Measurements from ENCODE around the gene C6orf132.
"Not testable (repeated sequence)": the region's sequence is repeated elsewhere in the genome, so short reads cannot be mapped to it uniquely, and the experiment has no call there.

Gene C6orf132, protein sequence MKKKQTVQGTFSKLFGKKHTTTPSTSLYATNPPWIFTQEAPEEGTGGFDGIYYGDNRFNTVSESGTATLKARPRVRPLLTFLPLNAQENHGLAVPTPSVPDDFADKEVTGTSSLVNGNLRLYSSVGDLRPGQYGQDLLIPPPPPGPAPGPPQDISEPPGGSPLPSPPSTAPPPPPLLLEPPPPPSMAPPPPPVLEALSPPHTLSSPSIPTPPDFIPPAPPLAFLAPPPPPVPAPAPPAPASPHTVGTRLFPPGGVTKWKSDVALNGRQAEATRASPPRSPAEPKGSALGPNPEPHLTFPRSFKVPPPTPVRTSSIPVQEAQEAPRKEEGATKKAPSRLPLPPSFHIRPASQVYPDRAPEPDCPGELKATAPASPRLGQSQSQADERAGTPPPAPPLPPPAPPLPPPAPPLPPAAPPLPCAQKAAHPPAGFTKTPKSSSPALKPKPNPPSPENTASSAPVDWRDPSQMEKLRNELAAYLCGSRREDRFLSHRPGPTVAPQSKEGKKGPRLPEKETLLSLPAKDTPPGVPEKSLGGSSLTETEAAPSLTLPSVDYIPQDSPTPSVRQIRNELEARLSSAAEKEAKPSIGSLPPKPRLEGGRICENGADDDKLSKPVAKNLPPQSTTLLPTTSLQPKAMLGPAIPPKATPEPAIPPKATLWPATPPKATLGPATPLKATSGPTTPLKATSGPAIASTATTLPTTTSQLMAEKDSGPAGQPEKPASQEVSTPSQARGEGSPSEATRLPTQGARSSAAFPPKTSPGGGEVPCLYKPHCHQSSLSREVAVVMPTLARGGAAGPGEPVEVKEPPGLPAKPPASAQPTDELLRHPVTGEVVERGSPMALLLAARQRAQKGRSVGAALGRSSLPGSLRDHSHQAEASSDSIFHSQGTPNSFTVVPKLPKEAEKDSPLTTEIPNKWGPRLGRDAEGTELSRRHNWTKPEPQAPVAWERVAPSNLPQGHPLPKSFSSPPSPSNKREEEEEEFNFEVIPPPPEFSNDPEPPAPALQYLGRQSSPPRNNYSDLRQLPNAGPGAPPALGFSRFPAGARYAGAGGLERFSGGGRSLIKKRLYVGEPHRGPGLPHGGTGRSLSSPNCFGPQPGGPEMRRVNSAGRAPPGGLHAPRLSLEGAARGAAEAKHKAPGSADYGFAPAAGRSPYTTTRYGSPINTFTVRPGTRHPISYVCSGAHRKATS

DNA sequence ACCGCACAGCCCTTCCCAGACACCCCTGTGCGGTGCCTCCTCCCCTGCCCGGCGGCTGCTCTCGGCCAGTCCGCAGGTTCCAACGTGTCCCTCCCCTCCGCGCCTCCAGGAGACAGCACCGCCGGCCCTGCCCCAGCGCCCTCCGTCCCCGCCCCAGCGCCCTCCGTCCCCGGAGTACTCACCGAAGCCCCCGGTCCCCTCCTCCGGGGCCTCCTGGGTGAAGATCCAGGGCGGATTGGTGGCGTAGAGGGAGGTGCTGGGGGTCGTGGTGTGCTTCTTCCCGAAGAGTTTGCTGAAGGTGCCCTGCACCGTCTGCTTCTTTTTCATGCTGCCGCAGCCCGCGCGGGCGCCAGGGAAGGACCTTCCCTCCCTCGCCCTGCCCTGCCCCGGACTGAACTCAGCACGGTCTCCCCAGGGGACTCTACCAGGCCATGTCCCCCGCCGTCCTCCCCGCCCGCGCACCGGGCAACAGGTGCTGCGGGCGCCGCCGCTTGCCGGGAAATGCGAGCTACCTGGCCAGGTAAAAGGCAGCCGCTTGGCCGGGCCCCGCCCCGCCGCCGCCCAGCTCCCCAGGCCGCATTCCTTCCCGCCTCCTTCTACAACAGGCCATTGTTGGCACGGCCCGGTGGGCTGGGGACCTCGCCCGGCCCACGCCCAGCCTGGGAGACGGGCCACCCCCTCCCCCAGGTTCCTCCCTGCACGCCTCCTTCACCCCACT lies at the start of gene C6orf132:
C6orf132 (minus strand) TSS at position 503 of the 718 bp plus-strand sequence; CDS start at position 327, 176 bp downstream.
- no peak for DNase-seq (ENCODE audit: low read depth in 2 of 2)

DNA sequence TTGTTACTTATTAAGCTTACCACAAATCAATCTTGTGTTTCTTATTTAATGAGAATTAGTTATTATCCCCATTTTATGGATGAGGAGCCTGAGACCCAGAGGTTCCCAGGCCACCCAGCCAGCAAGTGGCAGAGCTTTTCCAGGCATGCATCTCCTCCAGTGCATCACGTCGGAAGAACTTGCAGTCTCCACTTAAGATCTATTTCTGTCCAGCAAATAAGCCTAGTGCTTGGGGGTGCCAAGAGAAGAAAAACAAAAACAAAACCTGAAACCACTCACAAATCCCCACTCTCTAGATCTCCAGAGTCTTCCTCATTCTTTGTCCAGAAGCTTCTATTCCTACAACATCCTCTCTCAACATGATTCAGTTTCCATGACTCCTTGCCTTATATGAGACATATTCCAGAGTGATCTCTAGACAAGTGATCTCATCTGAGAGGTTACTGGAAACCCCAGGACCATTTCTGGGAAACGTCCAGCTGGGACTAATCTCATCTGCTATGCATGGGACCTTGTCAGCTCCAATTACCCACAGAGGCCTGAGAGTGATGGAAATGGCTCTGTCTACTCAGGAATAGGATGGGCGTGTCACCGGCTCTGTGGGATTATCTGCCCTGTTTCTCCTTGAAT lies 48.2 kb upstream of the C6orf132 start:
- DNase-seq (ENCODE audit: low read depth in 2 of 2), result no peak

DNA sequence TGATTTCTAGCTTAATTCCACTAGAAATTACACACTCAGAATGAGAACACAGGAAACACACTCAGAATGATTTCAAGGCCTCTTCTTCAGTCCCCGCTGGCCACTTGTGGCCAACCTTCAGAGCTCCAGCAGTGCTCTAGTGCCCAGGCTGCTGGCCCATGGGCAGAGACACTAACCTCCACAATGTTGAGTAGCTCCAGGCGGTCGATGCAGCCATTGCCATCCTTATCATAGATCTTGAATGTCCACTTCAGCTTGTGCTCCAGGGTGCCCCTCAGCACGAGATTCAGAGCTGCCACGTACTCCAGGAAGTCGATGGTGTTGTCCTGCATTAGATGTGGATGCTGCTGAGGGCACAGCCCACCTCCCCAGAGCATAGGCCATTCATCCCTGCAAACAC lies 46.0 kb upstream of the C6orf132 start:
- no peak for DNase-seq (ENCODE audit: low read depth in 2 of 2)

GRCh38 chr6:42185597-42185996 lies 43.2 kb upstream of the C6orf132 start:
- DNase-seq (ENCODE audit: low read depth in 2 of 2), result no peak

GRCh38 chr6:42184475-42184874 lies 42.1 kb upstream of the C6orf132 start:
- DNase-seq (ENCODE audit: low read depth in 2 of 2), result no peak

DNA sequence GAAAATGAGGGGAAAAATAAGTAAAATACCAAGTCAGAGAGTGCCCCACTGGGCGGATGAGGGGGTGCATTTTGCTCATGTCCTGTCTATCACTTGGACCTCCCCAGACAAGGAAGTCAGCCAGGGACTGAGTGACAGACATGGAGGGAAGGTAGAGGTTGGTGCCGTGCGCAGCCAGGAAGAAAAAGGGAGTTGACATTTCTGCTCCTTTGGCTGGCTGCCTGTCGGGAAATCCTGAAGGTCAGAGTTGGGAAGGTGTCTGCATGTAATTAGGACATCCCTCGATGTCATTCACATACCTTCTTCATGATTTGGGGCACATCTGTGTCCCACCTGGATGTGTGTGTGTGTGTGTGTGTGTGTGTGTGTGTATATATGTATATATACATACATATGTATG lies 39.7 kb upstream of the C6orf132 start:
- DNase-seq (ENCODE audit: low read depth in 2 of 2), result no peak

DNA sequence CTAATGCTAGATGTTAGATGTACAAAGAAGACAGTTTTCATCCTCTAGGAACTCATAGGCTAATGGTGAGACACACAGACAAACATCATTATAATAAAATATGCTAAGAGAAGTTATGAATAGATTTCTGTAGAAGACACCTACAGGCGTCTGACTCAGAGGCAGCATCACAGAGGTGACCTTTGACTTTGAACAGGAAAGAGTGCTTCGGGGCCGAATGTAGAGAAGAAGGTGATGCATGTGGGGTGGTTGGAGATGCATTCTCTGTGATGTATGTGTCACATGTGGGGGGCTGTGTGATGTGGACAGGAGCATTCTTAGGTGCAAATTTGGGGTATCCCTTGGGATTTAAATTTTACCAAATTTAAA lies 37.5 kb upstream of the C6orf132 start:
- no peak for DNase-seq (ENCODE audit: low read depth in 2 of 2)

- no peak for DNase-seq (ENCODE audit: low read depth in 2 of 2)
Observed at GRCh38 chr6:42179261-42179944, 37.0 kb upstream of the C6orf132 start.

GRCh38 chr6:42177514-42178364 lies 35.3 kb upstream of the C6orf132 start:
- no peak for DNase-seq (ENCODE audit: low read depth in 2 of 2)

DNA sequence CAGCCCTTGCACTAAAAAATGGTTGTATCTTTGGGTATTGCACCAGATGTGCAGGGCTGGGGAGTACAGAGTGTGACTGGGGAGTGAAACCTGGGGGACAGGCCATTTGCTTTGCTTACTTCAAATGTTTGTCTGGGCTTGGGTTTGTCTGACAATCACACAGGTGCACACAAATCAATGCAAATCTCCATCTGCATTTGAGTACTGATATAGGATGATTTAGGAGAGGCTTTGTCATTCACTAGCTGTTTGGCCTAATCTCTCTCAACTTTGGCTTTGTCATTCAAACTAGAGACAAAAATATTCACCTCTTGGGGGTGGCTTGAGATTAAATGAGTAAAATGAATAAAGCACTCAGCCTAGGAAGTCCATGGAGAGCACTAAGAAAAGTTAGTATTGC lies 34.6 kb upstream of the C6orf132 start:
- DNase-seq (ENCODE audit: low read depth in 2 of 2), result no peak

DNA sequence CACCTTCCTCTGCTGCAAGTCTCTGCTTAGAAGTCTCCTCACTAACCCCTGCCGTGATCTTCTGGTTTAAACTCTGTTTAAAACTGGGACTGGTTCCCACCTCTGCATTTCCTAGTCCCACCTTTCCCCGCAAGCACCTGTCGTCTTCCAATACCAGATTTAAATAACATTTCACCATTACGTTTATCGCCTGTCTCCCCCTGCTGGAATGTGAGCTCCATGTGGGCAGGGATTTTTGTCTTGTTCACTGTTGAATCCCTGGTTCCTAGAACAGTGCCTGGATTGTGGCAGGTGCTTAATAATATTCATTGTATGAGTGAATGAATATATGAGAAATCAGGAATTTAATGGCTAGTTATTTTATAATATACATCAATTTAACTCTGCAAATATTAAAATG lies 33.4 kb upstream of the C6orf132 start:
- DNase-seq (ENCODE audit: low read depth in 2 of 2), result no peak

GRCh38 chr6:42173101-42173500 lies 30.7 kb upstream of the C6orf132 start, which contains the start of gene GUCA1A:
TSS of gene GUCA1A (plus strand) at chr6:42173364. CDS start at chr6:42173614, 250 bp downstream.
- no peak for DNase-seq (ENCODE audit: low read depth in 2 of 2)

- no peak for DNase-seq (ENCODE audit: low read depth in 2 of 2)
Observed at GRCh38 chr6:42171813-42172581, 29.6 kb upstream of the C6orf132 start.

DNA sequence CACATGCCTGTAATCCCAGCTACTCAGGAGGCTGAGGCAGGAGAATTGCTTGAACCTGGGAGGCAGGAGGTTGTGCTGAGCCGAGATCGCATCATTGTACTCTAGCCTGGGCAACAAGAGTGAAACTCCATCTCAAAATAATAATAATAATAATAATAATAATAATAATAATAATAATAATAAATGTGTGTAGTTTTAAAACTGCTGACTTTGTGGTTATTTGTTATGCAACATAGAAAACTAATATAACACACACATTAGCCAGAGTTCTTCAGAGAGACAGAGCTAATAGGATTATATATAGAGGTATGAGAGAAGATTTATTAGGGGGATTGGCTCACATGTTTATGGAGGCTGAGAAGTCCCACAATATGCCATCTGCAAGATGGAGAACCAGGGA lies 27.4 kb upstream of the C6orf132 start:
- not testable (repeated sequence) for DNase-seq (ENCODE audit: low read depth in 2 of 2)

DNA sequence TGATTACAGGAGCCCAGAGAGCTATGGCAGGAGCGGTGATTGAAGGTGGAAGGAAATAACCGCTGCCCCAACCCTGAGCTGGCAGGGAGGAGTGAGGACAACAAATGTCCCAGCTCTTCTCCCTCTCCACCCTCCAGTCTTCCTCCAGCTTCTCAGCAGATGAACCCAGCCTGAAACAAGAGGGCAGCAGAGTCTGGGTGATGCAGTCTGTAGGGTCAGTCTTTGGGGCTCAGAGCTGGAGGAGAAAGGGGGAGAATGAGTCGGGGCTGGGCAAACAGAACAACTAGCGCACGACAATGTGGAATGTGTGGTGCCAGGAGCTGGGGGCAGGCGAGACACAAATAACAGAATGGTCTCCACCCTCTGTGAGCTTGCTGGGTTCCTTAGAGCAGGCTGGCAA lies 26.2 kb upstream of the C6orf132 start:
- no peak for DNase-seq (ENCODE audit: low read depth in 2 of 2)

DNA sequence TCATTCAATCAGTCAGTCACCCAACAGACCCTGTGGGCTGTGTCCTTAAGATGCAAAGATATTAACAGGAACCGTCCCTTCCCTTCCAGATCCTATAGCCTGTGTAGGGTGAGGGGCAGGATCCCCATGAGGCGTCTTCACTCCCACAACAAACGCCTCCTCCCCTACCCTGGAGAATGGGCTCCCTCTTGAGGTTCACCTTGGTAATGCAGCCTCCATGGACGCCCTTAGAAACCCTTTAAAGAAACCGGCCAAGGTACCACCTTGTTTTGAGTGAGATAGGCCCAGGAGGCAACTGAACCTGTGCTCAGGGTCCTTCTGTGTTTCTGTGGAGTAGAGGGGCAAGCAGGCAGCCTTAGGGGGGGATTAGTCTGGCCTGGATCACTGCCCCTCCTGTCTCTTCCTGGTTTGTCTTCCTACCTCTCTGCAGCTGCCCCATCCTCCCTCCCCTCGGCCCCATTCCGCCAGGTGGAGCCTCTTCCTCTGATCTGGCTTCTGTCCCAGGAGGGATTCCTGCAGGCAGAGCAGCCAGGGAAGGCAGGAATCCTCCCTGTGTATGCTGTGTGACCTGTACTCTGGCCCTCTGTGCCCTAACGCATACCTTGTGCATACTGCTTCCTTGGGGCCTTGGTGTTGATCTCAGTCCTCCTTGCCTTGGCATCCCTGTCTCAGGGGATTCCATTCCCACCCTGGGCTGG lies 24.2 kb upstream of the C6orf132 start:
- DNase-seq (ENCODE audit: low read depth in 2 of 2), result peak; percentile 56 to 65

DNA sequence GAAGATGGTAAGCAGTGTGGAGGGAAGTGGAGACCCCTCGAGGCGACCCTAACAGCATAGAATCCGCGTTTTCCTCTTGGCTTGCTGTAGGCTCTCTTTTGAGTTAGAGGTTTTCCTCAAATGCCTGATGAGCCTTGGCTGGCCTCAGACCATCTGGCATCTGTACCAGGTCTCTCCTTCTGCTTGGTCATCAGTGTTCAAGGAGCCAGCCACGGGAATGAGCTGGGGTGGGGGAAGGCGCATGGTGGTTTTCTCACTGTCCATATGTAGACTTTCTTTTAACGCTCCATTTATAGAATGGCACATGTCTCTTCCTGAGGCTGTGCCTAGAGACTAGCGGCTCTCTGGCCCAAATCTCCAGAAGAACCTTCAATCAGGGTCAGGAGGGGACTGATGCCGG lies 22.6 kb upstream of the C6orf132 start:
- no peak for DNase-seq (ENCODE audit: low read depth in 2 of 2)

DNA sequence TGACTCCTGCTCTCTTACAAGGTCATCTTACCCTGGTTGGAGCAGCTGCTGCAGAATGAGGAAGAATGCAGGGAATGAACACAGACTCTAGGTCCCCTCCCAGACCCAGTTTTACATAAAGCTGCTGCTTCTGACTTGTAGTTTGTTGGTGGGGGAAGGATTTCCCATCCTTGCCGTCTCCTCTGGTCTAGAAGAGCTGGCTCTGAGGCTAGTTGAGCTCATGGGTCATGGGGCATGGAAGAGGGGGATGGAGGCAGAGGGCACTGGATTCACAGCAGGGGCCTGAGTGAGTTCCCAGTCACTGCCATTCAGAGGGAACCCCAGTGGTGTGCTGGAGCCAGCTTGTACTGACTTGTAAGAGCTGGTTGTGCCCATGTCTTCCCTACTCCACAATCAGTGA lies 21.6 kb upstream of the C6orf132 start:
- no peak for DNase-seq (ENCODE audit: low read depth in 2 of 2)
